ENCODE results near the gene INHBB. TPM values are rescaled to one million over a fixed set of nuclear protein-coding genes. Genes with fewer than 3 reads are reported as not detected.
"Not testable (repeated sequence)": the region's sequence is repeated elsewhere in the genome, so short reads cannot be mapped to it uniquely, and the experiment has no call there.

INHBB gene
- total RNA-seq, 1 experiment from 2014 or later, result not detected

GRCh38 chr2:120318626-120319025 is 27.3 kb upstream of the INHBB start:
- Mint-ChIP-seq H3K36me3 (ENCODE audit: insufficient read depth, unreplicated experiment) (peaks cover 4% of the 10 kb centered on the region), H3K4me1 (ENCODE audit: low read depth, unreplicated experiment) (peaks cover 5% of the 10 kb centered on the region), H3K9me3 (ENCODE audit: low read depth, unreplicated experiment) (no peaks in the 10 kb centered on the region), H3K27me3 (ENCODE audit: unreplicated experiment) (peaks cover 92% of the 10 kb centered on the region), H3K27ac (ENCODE audit: unreplicated experiment) (no peak overlapping the region), H3K4me3 (ENCODE audit: low read depth, unreplicated experiment) (no peak overlapping the region)
- TF ChIP-seq CTCF (IDR thresholded peaks at IDR 0.05; ENCODE audit: unreplicated experiment), result no peak
- intact Hi-C loops (cut with micrococcal nuclease; ENCODE audit: unreplicated experiment), result no loop called here
- no TSS peak for BruUV-seq (replicated peaks)
- DNase-seq, result no peak
- CTCF ChIA-PET, result no interaction called here

- no peak overlapping the region for H3K27ac Mint-ChIP-seq (ENCODE audit: unreplicated experiment)
- no peaks in the 10 kb centered on the region for H3K36me3 Mint-ChIP-seq (ENCODE audit: insufficient read depth, unreplicated experiment)
- intact Hi-C loops (cut with micrococcal nuclease; ENCODE audit: unreplicated experiment), result no loop called here
- CTCF ChIA-PET, result no interaction called here
- no peak for DNase-seq
- no TSS peak for BruUV-seq (replicated peaks)
- H3K27me3 Mint-ChIP-seq (ENCODE audit: unreplicated experiment), result peaks cover 92% of the 10 kb centered on the region
- no peak for TF ChIP-seq CTCF (IDR thresholded peaks at IDR 0.05; ENCODE audit: unreplicated experiment)
- no peaks in the 10 kb centered on the region for H3K4me1 Mint-ChIP-seq (ENCODE audit: low read depth, unreplicated experiment)
- H3K9me3 Mint-ChIP-seq (ENCODE audit: low read depth, unreplicated experiment), result no peaks in the 10 kb centered on the region
- H3K4me3 Mint-ChIP-seq (ENCODE audit: low read depth, unreplicated experiment), result no peak overlapping the region
Measured at GRCh38 chr2:120319123-120319522, 26.8 kb upstream of the INHBB start.

GRCh38 chr2:120319686-120320317 is 26.1 kb upstream of the INHBB start:
- Mint-ChIP-seq H3K27ac (ENCODE audit: unreplicated experiment) (no peak overlapping the region), H3K9me3 (ENCODE audit: low read depth, unreplicated experiment) (no peaks in the 10 kb centered on the region), H3K36me3 (ENCODE audit: insufficient read depth, unreplicated experiment) (no peaks in the 10 kb centered on the region), H3K4me1 (ENCODE audit: low read depth, unreplicated experiment) (no peaks in the 10 kb centered on the region), H3K4me3 (ENCODE audit: low read depth, unreplicated experiment) (no peak overlapping the region), H3K27me3 (ENCODE audit: unreplicated experiment) (peaks cover 88% of the 10 kb centered on the region)
- no peak for TF ChIP-seq CTCF (IDR thresholded peaks at IDR 0.05; ENCODE audit: unreplicated experiment)
- intact Hi-C loops (cut with micrococcal nuclease; ENCODE audit: unreplicated experiment), result no loop called here
- no peak for DNase-seq
- no TSS peak for BruUV-seq (replicated peaks)
- CTCF ChIA-PET, result no interaction called here

GRCh38 chr2:120320318-120320851 is 25.6 kb upstream of the INHBB start:
- no peak for DNase-seq

GRCh38 chr2:120320887-120321556 is 24.9 kb upstream of the INHBB start:
- H3K9me3 Mint-ChIP-seq (ENCODE audit: low read depth, unreplicated experiment); DNase-seq; CTCF ChIA-PET; H3K27ac Mint-ChIP-seq (ENCODE audit: unreplicated experiment); H3K4me3 Mint-ChIP-seq (ENCODE audit: low read depth, unreplicated experiment); H3K36me3 Mint-ChIP-seq (ENCODE audit: insufficient read depth, unreplicated experiment); H3K4me1 Mint-ChIP-seq (ENCODE audit: low read depth, unreplicated experiment); BruUV-seq (replicated peaks); intact Hi-C loops (cut with micrococcal nuclease; ENCODE audit: unreplicated experiment): not testable (repeated sequence)
- H3K27me3 Mint-ChIP-seq (ENCODE audit: unreplicated experiment), result peaks cover 84% of the 10 kb centered on the region

More at GRCh38 chr2:120320318-120320851, 25.6 kb upstream of the INHBB start:
- H3K27me3 Mint-ChIP-seq (ENCODE audit: unreplicated experiment), result peaks cover 84% of the 10 kb centered on the region
- no peaks in the 10 kb centered on the region for H3K9me3 Mint-ChIP-seq (ENCODE audit: low read depth, unreplicated experiment)
- H3K4me1 Mint-ChIP-seq (ENCODE audit: low read depth, unreplicated experiment), result no peaks in the 10 kb centered on the region
- TF ChIP-seq CTCF (IDR thresholded peaks at IDR 0.05; ENCODE audit: unreplicated experiment), result no peak
- no TSS peak for BruUV-seq (replicated peaks)
- no peaks in the 10 kb centered on the region for H3K36me3 Mint-ChIP-seq (ENCODE audit: insufficient read depth, unreplicated experiment)
- CTCF ChIA-PET, result no interaction called here
- H3K27ac Mint-ChIP-seq (ENCODE audit: unreplicated experiment), result no peak overlapping the region
- H3K4me3 Mint-ChIP-seq (ENCODE audit: low read depth, unreplicated experiment), result no peak overlapping the region
- intact Hi-C loops (cut with micrococcal nuclease; ENCODE audit: unreplicated experiment), result no loop called here

All from Calu3 (cell line).